Liver (tissue), 2 donors: ENCODE measurements around the gene DDX21.

Source experiments
- JUND ChIP-seq, 2 donors: IDR thresholded peaks; 2 replicates each; pipeline ENCODE4 v1.6.1; 2016; ENCODE audit warnings: antibody characterized with exemption in 2 of 2
- RXRA ChIP-seq, 2 donors: IDR thresholded peaks; 2 replicates each; pipeline ENCODE4 v1.6.1; 2017 to 2018; ENCODE audit warnings: antibody characterized with exemption in 2 of 2, mild to moderate bottlenecking in 1 of 2
- donor health status: healthy.

DNA sequence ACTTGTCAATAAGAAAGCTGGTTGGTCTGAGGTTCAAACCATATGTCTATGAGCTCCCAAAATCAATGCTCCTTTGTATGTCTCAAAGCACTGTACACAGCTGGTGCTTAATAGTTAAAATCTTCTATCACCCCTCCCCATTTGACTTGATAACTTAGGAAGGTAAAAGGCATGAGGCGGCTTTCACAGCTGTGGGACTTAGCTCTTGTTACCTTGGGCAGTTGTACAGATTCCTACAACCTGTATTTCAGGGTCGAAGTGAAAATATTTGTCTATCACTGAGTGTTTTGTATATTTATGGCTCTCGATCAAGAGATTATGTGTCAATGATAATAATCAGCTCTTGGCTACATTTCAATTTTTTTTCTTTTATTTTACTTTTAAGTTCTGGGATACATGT, 31.6 kb downstream of the DDX21 start:
- TF ChIP-seq RXRA (IDR thresholded peaks at IDR 0.05), result no peak
- no peak for TF ChIP-seq JUND (IDR thresholded peaks at IDR 0.05)
